Activated CD4-positive, alpha-beta T cell treated with anti-CD3 and anti-CD28 coated beads, Interleukin-2, amount 10 ng/mL, durations not matched to agents 24 days and 14 days (primary cell): ENCODE measurements around the gene MAP3K4. TPM values are rescaled to one million over a fixed set of nuclear protein-coding genes. Genes with fewer than 3 reads are reported as not detected.

Source experiments
- DNase-seq: peaks from one replicate; pipeline ENCODE4 v3.0.0; 2022
- H3K27ac Mint-ChIP-seq: one replicate; pipeline ENCODE4 v1.8.0; 2022; ENCODE audit warnings: mild to moderate bottlenecking, mixed read lengths
- H3K27me3 Mint-ChIP-seq: one replicate; pipeline ENCODE4 v1.8.0; 2022; ENCODE audit warnings: mixed read lengths
- H3K36me3 Mint-ChIP-seq: one replicate; pipeline ENCODE4 v1.8.0; 2022; ENCODE audit warnings: low read depth, mild to moderate bottlenecking, mixed read lengths
- H3K4me1 Mint-ChIP-seq: one replicate; pipeline ENCODE4 v1.8.0; 2021; ENCODE audit warnings: mixed read lengths
- H3K4me3 Mint-ChIP-seq: one replicate; pipeline ENCODE4 v1.8.0; 2022; ENCODE audit warnings: mild to moderate bottlenecking, moderate library complexity, mixed read lengths
- H3K9me3 Mint-ChIP-seq: one replicate; pipeline ENCODE4 v1.8.0; 2021; ENCODE audit warnings: mixed read lengths
- intact Hi-C: fragments of 100-400 bp; cut with micrococcal nuclease; formaldehyde crosslinking; loops from one replicate; pipeline ENCODE4 v1.15.1; 2023
- total RNA-seq: library from RNA; stranded (reverse); gene quantifications from 2 replicates; pipeline ENCODE4 v1.2.3, GENCODE V29; 2022

MAP3K4 gene
- total RNA-seq, 1 donor from 2014 or later = 50.4 TPM

GRCh38 chr6:161053103-161053502 is 61.5 kb downstream of the MAP3K4 start:
- no peak overlapping the region for H3K4me3 Mint-ChIP-seq
- H3K4me1 Mint-ChIP-seq = peaks cover 6% of the 10 kb centered on the region
- DNase-seq = no peak
- no peaks in the 10 kb centered on the region for H3K9me3 Mint-ChIP-seq
- intact Hi-C loops = no loop called here
- peaks cover 8% of the 10 kb centered on the region for H3K36me3 Mint-ChIP-seq
- H3K27ac Mint-ChIP-seq = no peak overlapping the region
- no peaks in the 10 kb centered on the region for H3K27me3 Mint-ChIP-seq

- intact Hi-C loops = no loop called here
- H3K27me3 Mint-ChIP-seq = no peaks in the 10 kb centered on the region
- no peak overlapping the region for H3K27ac Mint-ChIP-seq
- H3K4me1 Mint-ChIP-seq = peaks cover 6% of the 10 kb centered on the region
- H3K9me3 Mint-ChIP-seq = no peaks in the 10 kb centered on the region
- no peak overlapping the region for H3K4me3 Mint-ChIP-seq
- peaks cover 8% of the 10 kb centered on the region for H3K36me3 Mint-ChIP-seq
- DNase-seq = no peak
Measured at GRCh38 chr6:161054876-161055275, 63.3 kb downstream of the MAP3K4 start.

DNA sequence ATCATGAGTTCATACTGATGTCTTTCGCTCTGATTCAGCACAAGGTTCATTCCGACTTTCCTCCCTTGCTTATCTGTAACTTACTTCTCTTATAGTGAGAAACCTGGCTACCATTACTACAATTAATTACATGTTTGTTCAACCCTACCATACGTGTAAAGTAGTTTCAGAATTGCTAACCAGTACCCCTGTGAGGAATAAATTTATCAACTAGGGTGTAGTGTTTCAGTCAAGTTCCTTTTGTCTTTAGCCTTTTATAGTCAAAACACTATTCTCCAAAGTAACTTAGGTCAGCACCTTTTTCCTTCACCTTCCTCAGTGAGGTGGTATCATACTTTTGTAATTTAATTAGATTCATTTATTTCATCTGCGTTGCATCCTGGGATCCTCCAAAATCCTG is 64.9 kb downstream of the MAP3K4 start:
- intact Hi-C loops = no loop called here
- no peaks in the 10 kb centered on the region for H3K27me3 Mint-ChIP-seq
- H3K36me3 Mint-ChIP-seq = peaks cover 9% of the 10 kb centered on the region
- no peak overlapping the region for H3K27ac Mint-ChIP-seq
- H3K4me1 Mint-ChIP-seq = peaks cover 2% of the 10 kb centered on the region
- no peaks in the 10 kb centered on the region for H3K9me3 Mint-ChIP-seq
- no peak for DNase-seq
- no peak overlapping the region for H3K4me3 Mint-ChIP-seq

DNA sequence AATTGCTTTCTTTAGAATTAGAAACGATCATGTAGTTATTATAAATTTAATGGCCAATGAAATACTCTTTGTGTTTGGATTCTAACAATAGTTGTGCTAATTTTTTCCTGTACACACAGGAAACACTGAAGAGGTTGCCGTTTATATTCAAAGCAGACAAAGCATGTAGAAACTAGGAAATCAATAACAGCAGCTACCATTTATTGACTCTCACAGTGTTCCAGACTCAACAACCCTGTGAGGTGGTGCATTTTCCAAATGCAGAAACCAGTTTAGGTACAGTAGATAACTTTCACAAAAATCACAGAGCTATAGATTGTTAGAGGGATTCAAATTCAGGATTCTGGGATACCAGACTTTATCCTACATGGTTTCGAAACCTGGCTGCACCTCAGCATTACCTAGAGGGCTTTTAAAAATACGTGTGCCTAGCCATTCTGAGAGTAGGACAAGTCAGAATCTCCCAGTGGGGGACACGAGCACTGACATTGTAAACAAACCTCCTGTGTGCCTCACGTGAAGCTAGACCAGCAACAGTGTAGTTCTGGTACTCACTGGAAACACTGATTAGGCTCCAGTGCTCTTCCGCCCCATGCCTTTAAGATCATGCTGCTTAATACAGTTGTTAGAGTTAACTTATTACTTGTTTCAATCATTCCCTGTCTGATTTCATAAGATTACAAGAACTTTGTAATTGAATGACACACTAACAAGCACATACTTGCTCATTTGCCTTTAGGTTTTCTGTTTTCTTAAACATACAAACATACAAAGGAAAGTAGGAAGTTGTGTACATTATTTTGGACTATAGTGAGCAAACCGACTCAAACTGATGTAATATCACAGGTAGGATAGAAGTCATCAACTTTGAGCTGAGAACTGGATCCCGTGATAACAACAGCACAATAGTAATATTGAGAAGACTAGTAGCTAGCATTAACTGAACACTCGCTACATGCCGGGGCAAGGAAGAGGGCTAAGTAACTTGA is 65.8 kb downstream of the MAP3K4 start:
- Mint-ChIP-seq H3K27me3 (no peaks in the 10 kb centered on the region), H3K27ac (no peak overlapping the region), H3K4me3 (no peak overlapping the region), H3K9me3 (no peaks in the 10 kb centered on the region), H3K4me1 (peaks cover 4% of the 10 kb centered on the region), H3K36me3 (peaks cover 8% of the 10 kb centered on the region)
- no peak for DNase-seq
- intact Hi-C loops = no loop called here

DNA sequence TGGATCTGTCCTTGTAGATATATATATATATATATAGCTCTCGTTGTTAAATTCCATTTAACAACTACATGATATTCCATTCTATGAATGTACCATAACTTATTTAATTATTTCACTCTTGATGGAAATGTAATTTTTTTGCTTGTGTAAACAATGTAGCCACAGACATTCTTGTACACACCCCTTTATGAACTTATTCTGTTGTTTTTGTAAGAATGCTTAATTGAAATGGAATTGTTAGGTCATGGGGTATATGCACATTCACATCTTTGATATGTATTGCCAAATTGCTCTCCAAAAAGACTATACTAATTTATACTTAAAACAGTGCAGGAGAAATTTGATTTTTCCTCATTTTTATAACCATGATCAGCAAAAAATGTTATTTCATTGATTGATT is 67.2 kb downstream of the MAP3K4 start:
- no peak for DNase-seq
- intact Hi-C loops = no loop called here
- H3K4me1 Mint-ChIP-seq = peaks cover 8% of the 10 kb centered on the region
- H3K9me3 Mint-ChIP-seq = no peaks in the 10 kb centered on the region
- H3K36me3 Mint-ChIP-seq = peaks cover 8% of the 10 kb centered on the region
- H3K27ac Mint-ChIP-seq = no peak overlapping the region
- no peak overlapping the region for H3K4me3 Mint-ChIP-seq
- no peaks in the 10 kb centered on the region for H3K27me3 Mint-ChIP-seq

- Mint-ChIP-seq H3K27me3 (no peaks in the 10 kb centered on the region), H3K4me1 (peaks cover 7% of the 10 kb centered on the region), H3K36me3 (peaks cover 7% of the 10 kb centered on the region), H3K4me3 (no peak overlapping the region), H3K27ac (no peak overlapping the region), H3K9me3 (no peaks in the 10 kb centered on the region)
- intact Hi-C loops = no loop called here
- no peak for DNase-seq
Measured at GRCh38 chr6:161061576-161061975, 70.0 kb downstream of the MAP3K4 start.

- Mint-ChIP-seq H3K4me3 (no peak overlapping the region), H3K27me3 (no peaks in the 10 kb centered on the region), H3K9me3 (no peaks in the 10 kb centered on the region), H3K36me3 (peaks cover 5% of the 10 kb centered on the region), H3K4me1 (peaks cover 7% of the 10 kb centered on the region), H3K27ac (no peak overlapping the region)
- intact Hi-C loops = no loop called here
- DNase-seq = no peak
Measured at GRCh38 chr6:161064915-161065314, 73.3 kb downstream of the MAP3K4 start.

DNA sequence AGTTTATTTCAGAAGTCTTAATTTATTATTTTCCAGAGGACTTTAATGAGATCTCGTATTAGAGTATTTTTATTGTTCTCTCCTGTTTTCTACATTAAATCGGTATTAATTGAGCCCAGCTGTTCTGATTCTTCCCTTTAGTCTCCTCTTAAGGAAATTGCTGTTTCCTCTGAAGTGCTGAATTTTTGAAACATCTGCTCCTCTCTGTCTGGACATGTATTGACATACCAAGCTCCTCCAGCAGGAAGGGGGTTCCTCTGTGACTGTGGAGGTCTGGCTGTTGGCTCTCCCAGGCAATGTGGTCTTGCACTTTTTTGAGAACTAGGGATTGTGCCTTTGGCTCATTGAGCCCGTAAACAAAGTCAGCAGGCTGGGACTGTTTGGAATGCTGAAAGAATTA is 74.9 kb downstream of the MAP3K4 start:
- DNase-seq = no peak
- peaks cover 7% of the 10 kb centered on the region for H3K4me1 Mint-ChIP-seq
- no peaks in the 10 kb centered on the region for H3K9me3 Mint-ChIP-seq
- no peak overlapping the region for H3K27ac Mint-ChIP-seq
- no peak overlapping the region for H3K4me3 Mint-ChIP-seq
- intact Hi-C loops = no loop called here
- no peaks in the 10 kb centered on the region for H3K27me3 Mint-ChIP-seq
- peaks cover under 1% of the 10 kb centered on the region for H3K36me3 Mint-ChIP-seq

DNA sequence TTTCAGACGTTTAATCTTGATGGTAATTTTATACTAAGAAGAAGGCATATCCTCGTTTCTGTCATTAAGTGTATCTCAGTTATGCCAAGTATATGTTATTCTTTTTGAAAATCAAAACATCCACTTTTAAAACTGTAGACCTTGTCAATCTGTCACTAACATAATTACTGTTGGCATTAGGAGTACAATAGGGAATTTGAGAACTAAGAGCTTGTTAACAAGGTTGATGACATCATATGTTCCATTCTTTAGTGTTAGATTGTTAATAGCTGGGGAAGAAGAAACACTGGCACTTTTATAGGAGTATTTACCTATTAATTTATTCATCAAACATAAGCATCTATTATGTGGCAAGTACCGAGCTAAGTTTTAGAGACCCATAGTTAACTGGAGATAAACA is 76.2 kb downstream of the MAP3K4 start:
- intact Hi-C loops = no loop called here
- peaks cover 5% of the 10 kb centered on the region for H3K4me1 Mint-ChIP-seq
- H3K27ac Mint-ChIP-seq = no peak overlapping the region
- DNase-seq = no peak
- H3K36me3 Mint-ChIP-seq = no peaks in the 10 kb centered on the region
- no peak overlapping the region for H3K4me3 Mint-ChIP-seq
- no peaks in the 10 kb centered on the region for H3K9me3 Mint-ChIP-seq
- no peaks in the 10 kb centered on the region for H3K27me3 Mint-ChIP-seq

- no peaks in the 10 kb centered on the region for H3K36me3 Mint-ChIP-seq
- H3K27ac Mint-ChIP-seq = no peak overlapping the region
- peaks cover 3% of the 10 kb centered on the region for H3K4me1 Mint-ChIP-seq
- H3K9me3 Mint-ChIP-seq = no peaks in the 10 kb centered on the region
- no peak for DNase-seq
- intact Hi-C loops = no loop called here
- no peaks in the 10 kb centered on the region for H3K27me3 Mint-ChIP-seq
- H3K4me3 Mint-ChIP-seq = no peak overlapping the region
Measured at GRCh38 chr6:161068321-161068741, 76.8 kb downstream of the MAP3K4 start.

- no peak for DNase-seq
- H3K4me3 Mint-ChIP-seq = no peak overlapping the region
- no peaks in the 10 kb centered on the region for H3K4me1 Mint-ChIP-seq
- no peak overlapping the region for H3K27ac Mint-ChIP-seq
- H3K27me3 Mint-ChIP-seq = no peaks in the 10 kb centered on the region
- intact Hi-C loops = no loop called here
- peaks cover 3% of the 10 kb centered on the region for H3K36me3 Mint-ChIP-seq
- no peaks in the 10 kb centered on the region for H3K9me3 Mint-ChIP-seq
Measured at GRCh38 chr6:161073930-161074329, 82.4 kb downstream of the MAP3K4 start.

- no peaks in the 10 kb centered on the region for H3K9me3 Mint-ChIP-seq
- peaks cover 4% of the 10 kb centered on the region for H3K4me1 Mint-ChIP-seq
- no peak for DNase-seq
- intact Hi-C loops = no loop called here
- H3K36me3 Mint-ChIP-seq = peaks cover 6% of the 10 kb centered on the region
- no peak overlapping the region for H3K27ac Mint-ChIP-seq
- H3K4me3 Mint-ChIP-seq = no peak overlapping the region
- no peaks in the 10 kb centered on the region for H3K27me3 Mint-ChIP-seq
Measured at GRCh38 chr6:161074496-161075121, 83.0 kb downstream of the MAP3K4 start.

- peaks cover 13% of the 10 kb centered on the region for H3K4me1 Mint-ChIP-seq
- no peaks in the 10 kb centered on the region for H3K9me3 Mint-ChIP-seq
- H3K27ac Mint-ChIP-seq = no peak overlapping the region
- peaks cover 12% of the 10 kb centered on the region for H3K36me3 Mint-ChIP-seq
- DNase-seq = no peak
- no peaks in the 10 kb centered on the region for H3K27me3 Mint-ChIP-seq
- H3K4me3 Mint-ChIP-seq = no peak overlapping the region
- intact Hi-C loops = no loop called here
Measured at GRCh38 chr6:161076181-161076677, 84.7 kb downstream of the MAP3K4 start.

DNA sequence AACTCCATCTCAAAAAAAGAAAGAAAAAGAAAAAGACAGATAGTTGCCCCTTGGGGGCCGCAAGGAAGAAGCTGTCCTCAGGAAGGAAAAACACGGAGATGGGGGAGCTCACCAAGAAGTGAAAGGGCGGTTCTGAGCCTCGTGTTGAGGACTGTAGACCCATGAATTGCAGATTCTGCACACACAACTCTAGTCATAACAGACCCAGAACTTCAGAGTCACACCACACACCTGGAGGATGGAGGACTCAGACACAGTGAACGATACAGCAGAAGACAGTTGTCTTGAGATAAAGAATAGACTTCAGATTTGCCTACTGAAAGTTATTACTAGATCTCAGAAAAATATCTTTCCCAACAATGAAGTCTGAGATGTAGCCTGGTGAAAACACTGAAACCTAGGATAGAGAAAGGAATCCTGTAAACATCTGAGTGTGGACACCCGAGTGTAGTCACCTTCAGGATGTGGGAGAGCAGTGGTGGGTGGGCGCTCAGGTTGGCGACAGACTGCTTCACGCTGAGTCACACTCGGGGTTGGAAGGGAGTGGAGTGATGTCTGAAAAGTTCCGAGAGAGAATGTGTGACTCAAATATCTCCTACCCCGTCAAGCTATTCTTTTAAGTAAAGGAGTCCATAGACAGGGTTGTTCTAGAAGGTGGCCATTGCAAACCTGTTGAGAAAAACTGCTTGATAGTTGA is 88.1 kb downstream of the MAP3K4 start:
- peaks cover 15% of the 10 kb centered on the region for H3K36me3 Mint-ChIP-seq
- peak overlapping the region; percentile 82 for H3K27ac Mint-ChIP-seq
- H3K4me1 Mint-ChIP-seq = peaks cover 13% of the 10 kb centered on the region
- peak; percentile 74 for DNase-seq
- no peaks in the 10 kb centered on the region for H3K27me3 Mint-ChIP-seq
- H3K9me3 Mint-ChIP-seq = no peaks in the 10 kb centered on the region
- peak overlapping the region; percentile 45 for H3K4me3 Mint-ChIP-seq
- intact Hi-C loops = loop anchor here (10.0 kb wide), 1 partner anchor 85 kb away; the partner anchor contains the start of gene MAP3K4
